ENCODE measurements around the gene ARMC2.
"Not testable (repeated sequence)": the region's sequence is repeated elsewhere in the genome, so short reads cannot be mapped to it uniquely, and the experiment has no call there.

The ARMC2 gene

GRCh38 chr6:108957221-108957620 lies 109.0 kb downstream of the ARMC2 start:
- ATAC-seq = no peak

DNA sequence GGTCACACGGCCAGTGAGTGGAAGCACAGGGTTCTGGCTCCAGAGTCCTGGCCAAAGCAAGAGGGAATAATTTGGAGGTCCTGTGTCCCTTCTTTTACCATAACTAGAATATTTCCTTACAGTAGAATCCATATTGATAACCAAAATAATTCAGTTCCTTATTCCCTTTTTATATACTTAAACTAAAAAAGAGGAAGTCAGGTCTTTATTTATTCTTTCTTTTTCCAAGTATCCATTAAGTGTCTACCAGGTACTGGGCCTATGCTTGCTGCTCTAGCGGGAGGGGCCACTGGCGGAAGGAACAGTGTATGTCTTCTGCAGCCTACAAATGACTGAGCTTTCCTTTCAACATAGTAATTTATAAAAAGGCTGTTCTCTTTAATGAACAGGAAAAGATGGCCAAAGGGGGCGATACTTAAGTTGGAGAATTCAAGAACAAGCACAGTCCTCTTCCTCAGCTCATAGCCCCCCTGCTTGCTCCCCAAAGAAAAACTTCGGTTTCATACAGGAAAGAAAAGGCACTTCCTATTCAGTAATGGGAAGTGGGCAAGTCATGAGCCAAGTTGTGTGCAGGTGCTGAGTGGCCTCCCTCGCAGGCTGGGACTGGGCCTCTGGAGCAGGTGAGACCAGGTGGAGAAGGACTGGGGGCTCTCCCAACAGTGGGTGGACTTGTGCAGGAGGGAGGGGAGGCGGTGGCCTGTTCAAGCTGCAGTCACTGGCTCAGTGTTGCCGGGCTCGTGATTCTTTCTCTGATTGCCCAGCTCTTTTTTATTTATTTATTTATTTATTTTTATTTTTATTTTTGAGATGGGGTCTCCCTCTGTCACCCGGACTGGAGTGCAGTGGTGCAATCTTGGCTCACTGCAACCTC lies 110.9 kb downstream of the ARMC2 start:
- ATAC-seq = no peak

DNA sequence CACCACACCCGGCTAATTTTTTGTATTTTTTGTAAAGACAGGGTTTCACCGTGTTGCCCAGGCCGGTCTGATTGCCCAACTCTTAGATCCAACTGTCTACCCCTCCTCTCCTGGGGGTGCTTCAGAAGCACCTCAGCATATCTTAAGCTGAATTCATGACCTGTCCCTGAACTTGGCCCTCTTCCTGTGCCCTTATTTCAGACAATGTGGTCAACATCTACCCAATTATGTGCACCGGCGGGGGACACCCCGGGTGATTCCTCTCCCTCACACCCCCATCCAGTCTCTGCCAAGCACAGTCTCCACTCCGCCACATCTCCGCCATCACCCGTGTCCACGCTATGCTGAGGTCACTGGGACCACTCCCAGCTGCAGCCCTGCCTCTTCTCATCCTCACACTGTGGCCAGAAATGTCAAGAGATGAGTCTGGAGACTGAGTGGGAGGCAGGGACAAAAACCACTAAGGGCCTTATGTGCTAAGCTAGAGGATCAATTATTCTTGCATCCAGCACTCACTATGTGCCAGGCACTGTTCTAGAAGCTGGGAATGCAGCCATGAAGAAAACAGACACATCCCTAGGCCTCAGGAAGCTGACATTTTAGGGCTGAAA lies 111.9 kb downstream of the ARMC2 start:
- ATAC-seq = no peak

DNA sequence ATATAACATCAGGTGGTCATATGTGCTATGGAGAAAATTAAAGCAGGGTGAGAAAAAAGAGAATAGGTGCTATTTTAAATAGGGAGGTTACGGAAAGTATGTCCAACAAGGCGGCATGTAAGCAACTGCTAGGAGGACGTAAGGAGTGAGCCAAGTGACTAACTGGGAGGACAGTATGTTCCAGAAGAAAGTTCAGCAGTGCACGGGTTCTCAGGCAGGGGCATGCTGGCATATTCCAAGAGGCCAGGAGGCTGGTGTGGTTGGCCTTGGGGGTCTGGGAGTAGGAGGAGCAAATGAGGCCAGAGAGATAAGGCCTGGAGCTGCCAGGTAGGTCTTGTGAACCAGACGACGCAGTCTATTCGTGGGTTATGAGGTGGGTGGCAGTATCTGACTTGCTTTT lies 112.4 kb downstream of the ARMC2 start:
- ATAC-seq = no peak

- no peak for ATAC-seq
These were observed 112.9 kb downstream of the ARMC2 start for GRCh38 chr6:108961077-108961476.

DNA sequence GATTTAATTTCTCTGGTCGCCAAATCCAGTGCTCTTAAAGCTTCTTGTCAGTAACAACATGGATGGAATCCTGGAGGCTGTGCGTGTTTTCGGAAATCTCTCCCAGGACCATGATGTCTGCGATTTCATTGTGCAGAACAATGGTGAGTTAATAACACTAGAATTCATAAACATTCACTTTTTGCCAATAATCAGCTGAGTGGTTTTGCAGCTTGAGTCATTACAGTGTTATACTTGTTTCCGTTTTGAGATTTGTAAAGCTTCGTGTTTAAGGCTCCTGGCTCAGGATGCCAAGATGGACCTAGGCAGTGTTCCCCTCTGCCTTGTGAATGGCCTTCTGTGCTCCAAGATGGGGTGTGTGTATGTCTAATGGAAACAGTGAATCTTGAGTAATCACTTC lies 113.8 kb downstream of the ARMC2 start:
- ATAC-seq = no peak

DNA sequence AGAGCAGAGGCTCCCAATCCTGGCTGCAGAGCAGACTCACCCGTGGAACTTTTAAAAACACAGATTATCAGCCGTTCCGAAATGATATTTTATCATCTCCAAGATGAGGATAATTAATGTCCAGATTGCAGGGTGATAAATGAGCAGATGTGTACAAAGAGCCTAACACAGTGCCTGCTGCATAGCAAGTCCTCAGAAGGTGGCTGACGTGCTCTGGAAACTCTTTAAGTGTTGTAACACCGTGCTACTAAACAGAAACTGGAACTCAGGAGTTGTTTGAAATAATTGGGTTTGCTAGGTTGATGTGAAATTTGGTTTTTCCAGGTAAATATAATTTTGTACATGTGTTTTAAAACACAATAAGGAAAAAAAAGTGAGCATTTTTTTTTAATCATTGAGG lies 118.0 kb downstream of the ARMC2 start:
- ATAC-seq = no peak

- peak; percentile 36 to 48 for ATAC-seq
These were observed 118.9 kb downstream of the ARMC2 start for GRCh38 chr6:108966855-108967755.

GRCh38 chr6:108968325-108969316 lies 120.4 kb downstream of the ARMC2 start:
- ATAC-seq = no peak

- ATAC-seq = no peak
These were observed 121.6 kb downstream of the ARMC2 start for GRCh38 chr6:108969776-108970175.

DNA sequence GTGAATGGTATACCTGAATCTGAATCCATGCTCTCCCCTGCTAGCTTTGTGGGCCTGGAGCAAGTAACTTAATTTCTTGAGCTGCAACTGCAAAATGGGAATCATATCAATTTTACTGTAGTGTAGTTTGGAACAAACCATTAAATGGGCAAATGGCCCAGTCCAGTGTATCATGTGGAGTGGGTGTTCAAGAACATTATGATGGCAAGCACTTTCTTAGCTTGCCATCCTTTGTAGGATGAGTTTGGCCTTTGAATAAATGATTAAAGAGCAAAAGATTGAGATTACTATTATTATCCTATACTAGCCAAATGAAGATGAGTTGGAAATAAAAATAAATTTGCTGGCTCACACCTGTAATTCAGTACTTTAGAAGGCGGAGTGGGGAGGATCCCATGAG lies 126.0 kb downstream of the ARMC2 start:
- no peak for ATAC-seq

- not testable (repeated sequence) for ATAC-seq
These were observed 130.4 kb downstream of the ARMC2 start for GRCh38 chr6:108978638-108979037.

GRCh38 chr6:108982154-108983113 lies 134.2 kb downstream of the ARMC2 start:
- ATAC-seq = no peak

DNA sequence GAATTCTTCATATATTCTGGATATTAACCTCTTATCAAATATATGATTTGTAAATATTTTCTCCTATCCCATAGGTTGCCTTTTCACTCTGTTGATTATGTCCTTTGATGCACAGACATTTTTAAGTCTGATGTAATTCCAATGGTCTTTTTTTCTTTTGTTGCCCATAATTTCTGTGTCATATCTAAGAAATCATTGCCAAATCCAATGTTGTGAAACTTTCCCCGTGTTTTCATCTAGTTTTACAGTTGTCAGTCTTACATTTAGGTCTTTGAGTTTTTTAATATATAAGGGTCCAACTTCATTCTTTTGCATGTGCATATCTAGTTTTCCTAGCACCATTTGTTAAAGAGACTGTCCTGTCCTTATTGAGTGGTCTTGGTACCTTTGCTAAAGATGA lies 134.9 kb downstream of the ARMC2 start:
- no peak for ATAC-seq

- ATAC-seq = no peak
These were observed 137.1 kb downstream of the ARMC2 start for GRCh38 chr6:108985301-108985700.

GRCh38 chr6:108987156-108987555 lies 138.9 kb downstream of the ARMC2 start:
- no peak for ATAC-seq

DNA sequence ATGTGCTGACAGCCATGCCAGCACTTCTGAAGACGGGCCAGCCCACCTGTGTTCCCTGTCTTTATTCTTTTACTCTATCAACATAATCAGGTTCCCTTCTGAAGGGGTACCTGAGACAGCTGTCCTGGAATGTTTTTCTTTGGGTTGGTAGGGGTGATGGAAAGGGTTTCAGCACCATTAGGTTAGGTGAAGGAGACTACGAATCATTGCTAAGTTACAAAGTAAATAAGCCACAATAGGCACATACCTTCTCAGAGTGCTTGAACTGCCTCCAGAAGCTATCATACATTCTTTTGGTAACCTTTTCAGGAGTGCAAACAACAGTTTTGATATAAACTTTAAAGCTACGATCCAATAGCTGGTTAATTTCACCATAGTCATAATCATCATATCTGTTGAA lies 140.1 kb downstream of the ARMC2 start:
- ATAC-seq = no peak

DNA sequence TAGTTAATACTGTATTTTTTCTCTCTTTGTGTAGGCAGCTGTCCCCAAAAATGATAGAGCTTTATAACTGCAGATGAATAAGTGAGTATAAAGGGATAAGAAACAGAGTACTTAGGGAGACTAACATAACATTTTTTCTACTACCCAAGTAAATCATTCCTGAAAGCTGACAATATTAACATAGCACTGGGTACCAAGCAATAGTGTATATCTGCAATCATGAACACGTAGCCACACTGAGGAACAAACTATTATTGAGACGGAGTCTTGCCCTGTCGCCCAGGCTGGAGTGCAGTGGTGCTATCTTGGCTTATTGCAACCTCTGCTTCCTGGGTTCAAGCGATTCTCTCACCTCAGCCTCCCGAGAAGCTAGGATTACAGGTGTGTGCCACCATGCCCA lies 140.5 kb downstream of the ARMC2 start:
- ATAC-seq = no peak

GRCh38 chr6:108989700-108990099 lies 141.5 kb downstream of the ARMC2 start:
- no peak for ATAC-seq

GRCh38 chr6:108993876-108994275 lies 145.7 kb downstream of the ARMC2 start:
- ATAC-seq = no peak

DNA sequence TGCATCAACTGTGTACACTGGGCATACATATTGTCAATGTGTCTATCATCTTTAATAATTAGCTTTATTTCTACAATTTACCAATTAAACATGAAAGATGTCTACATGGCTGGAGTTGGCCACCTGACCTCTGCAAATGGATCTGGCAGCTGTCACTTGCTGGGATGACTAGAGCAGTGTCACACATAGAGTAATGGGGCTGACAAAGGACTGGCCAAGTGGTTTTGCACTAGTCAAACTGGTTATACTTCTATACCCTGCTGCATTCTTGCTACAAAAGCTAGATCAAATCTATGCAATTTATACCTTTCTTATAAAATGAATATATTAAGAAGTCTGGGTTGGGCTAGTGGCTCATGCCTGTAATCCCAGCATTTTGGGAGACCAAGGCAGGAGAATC lies 147.1 kb downstream of the ARMC2 start:
- ATAC-seq = no peak
